ENCODE results near the gene CASZ1. TPM values are rescaled to one million over a fixed set of nuclear protein-coding genes. Genes with fewer than 3 reads are reported as not detected.
A peak's percentile ranks its signal among the peaks of the same experiment; 100 is the strongest.

CASZ1 gene
- total RNA-seq, 2 donors from 2014 or later: 90.9 to 96.9 TPM

- peaks cover 23% of the 10 kb centered on the region for H3K4me1 ChIP-seq (replicated peaks)
These were observed 40.4 kb downstream of the CASZ1 start for GRCh38 chr1:10755970-10756521.

GRCh38 chr1:10754568-10755329 is 41.7 kb downstream of the CASZ1 start:
- Histone ChIP-seq H3K27ac (peak overlapping the region in 1 of 2 donors; percentile 51), H3K9me3 (no peaks in the 10 kb centered on the region), H3K27me3 (replicated peaks; ENCODE audit: insufficient read depth) (no peaks in the 10 kb centered on the region), H3K4me1 (replicated peaks) (peaks cover 18% of the 10 kb centered on the region), H3K36me3 (no peaks in the 10 kb centered on the region), H3K4me3 (no peak overlapping the region)
- 77% methylated on average over 24 of the region's 24 CpGs for WGBS
- DNase-seq (ENCODE audit: low spot score): no peak
- TF ChIP-seq, protein P1, sequence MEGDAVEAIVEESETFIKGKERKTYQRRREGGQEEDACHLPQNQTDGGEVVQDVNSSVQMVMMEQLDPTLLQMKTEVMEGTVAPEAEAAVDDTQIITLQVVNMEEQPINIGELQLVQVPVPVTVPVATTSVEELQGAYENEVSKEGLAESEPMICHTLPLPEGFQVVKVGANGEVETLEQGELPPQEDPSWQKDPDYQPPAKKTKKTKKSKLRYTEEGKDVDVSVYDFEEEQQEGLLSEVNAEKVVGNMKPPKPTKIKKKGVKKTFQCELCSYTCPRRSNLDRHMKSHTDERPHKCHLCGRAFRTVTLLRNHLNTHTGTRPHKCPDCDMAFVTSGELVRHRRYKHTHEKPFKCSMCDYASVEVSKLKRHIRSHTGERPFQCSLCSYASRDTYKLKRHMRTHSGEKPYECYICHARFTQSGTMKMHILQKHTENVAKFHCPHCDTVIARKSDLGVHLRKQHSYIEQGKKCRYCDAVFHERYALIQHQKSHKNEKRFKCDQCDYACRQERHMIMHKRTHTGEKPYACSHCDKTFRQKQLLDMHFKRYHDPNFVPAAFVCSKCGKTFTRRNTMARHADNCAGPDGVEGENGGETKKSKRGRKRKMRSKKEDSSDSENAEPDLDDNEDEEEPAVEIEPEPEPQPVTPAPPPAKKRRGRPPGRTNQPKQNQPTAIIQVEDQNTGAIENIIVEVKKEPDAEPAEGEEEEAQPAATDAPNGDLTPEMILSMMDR (IDR thresholded peaks at IDR 0.05): no peak
- TF ChIP-seq POLR2AphosphoS5 (IDR thresholded peaks at IDR 0.05) (no peak), POLR2A (IDR thresholded peaks at IDR 0.05) (no peak)
- intact Hi-C loops (cut with DNase I): no loop called here

More at GRCh38 chr1:10755970-10756521, 40.4 kb downstream of the CASZ1 start:
- intact Hi-C loops (cut with DNase I): no loop called here
- WGBS: 27% methylated on average over 23 of the region's 23 CpGs
- DNase-seq (ENCODE audit: low spot score): peak; percentile 53
- Histone ChIP-seq H3K4me3 (no peak overlapping the region), H3K27ac (peak overlapping the region; percentile 41 to 51), H3K9me3 (no peaks in the 10 kb centered on the region), H3K27me3 (replicated peaks; ENCODE audit: insufficient read depth) (no peaks in the 10 kb centered on the region), H3K36me3 (no peaks in the 10 kb centered on the region)
- TF ChIP-seq POLR2AphosphoS5 (IDR thresholded peaks at IDR 0.05): peak; percentile 22
- TF ChIP-seq, protein P1 (IDR thresholded peaks at IDR 0.05): no peak
- TF ChIP-seq POLR2A (IDR thresholded peaks at IDR 0.05): peak; percentile 26

DNA sequence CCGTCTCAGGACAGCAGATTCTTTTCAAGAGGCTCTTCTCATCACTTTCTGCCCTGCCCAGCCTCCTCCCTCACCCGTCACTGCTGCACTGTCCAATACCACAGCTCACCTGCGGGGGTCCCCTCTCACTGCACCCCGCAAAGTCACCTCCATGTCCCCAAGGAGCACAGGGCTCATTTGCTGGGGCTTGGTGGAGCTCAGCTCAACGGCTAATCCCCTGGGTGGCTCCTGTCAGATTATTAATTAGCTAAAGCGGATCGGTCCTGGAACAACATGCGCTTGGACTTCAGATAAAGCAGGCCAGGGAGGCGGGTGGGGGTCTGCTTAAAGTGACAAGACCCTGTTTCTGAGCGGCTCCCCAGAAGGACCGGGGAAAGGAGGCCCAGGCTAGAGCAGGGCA is 43.1 kb downstream of the CASZ1 start:
- Histone ChIP-seq H3K36me3 (no peaks in the 10 kb centered on the region), H3K4me3 (no peak overlapping the region), H3K27me3 (replicated peaks; ENCODE audit: insufficient read depth) (no peaks in the 10 kb centered on the region), H3K9me3 (no peaks in the 10 kb centered on the region), H3K4me1 (replicated peaks) (peaks cover 18% of the 10 kb centered on the region), H3K27ac (no peak overlapping the region)
- DNase-seq (ENCODE audit: low spot score): no peak
- TF ChIP-seq POLR2A (IDR thresholded peaks at IDR 0.05) (no peak), POLR2AphosphoS5 (IDR thresholded peaks at IDR 0.05) (no peak)
- TF ChIP-seq, protein P1 (IDR thresholded peaks at IDR 0.05): no peak
- 64% methylated on average over 11 of the region's 11 CpGs for WGBS
- intact Hi-C loops (cut with DNase I): no loop called here

- H3K9me3 ChIP-seq: no peaks in the 10 kb centered on the region
- TF ChIP-seq, protein P1 (IDR thresholded peaks at IDR 0.05): no peak
- TF ChIP-seq POLR2AphosphoS5 (IDR thresholded peaks at IDR 0.05): no peak
- no peak for TF ChIP-seq POLR2A (IDR thresholded peaks at IDR 0.05)
- 68% methylated on average over 12 of the region's 14 CpGs for WGBS
- intact Hi-C loops (cut with DNase I): no loop called here
- H3K36me3 ChIP-seq: no peaks in the 10 kb centered on the region
- DNase-seq (ENCODE audit: low spot score): no peak
- H3K27me3 ChIP-seq (replicated peaks; ENCODE audit: insufficient read depth): no peaks in the 10 kb centered on the region
- no peak overlapping the region for H3K27ac ChIP-seq
- no peak overlapping the region for H3K4me3 ChIP-seq
- H3K4me1 ChIP-seq (replicated peaks): peaks cover 5% of the 10 kb centered on the region
These were observed 44.8 kb downstream of the CASZ1 start for GRCh38 chr1:10751561-10752085.
